HAP-1 (cell line): ENCODE data around the gene SMKR1.
"Not testable (repeated sequence)": the region's sequence is repeated elsewhere in the genome, so short reads cannot be mapped to it uniquely, and the experiment has no call there.

ENCODE experiments used
- DNase-seq, 2 experiments: peaks; one replicate each; pipeline ENCODE4 v3.0.0-alpha.2; 2016 to 2020; ENCODE audit warnings: low spot score in 2 of 2
- H3K27me3 ChIP-seq: fragments of 250-450 bp; sonication (Bioruptor Pico); 2 replicates; pipeline ENCODE4 v1.5.1; 2020; ENCODE audit warnings: low read depth, mild to moderate bottlenecking, moderate library complexity
- H3K36me3 ChIP-seq: fragments of 250-450 bp; sonication (Bioruptor Pico); replicated peaks from 2 replicates; pipeline ENCODE4 v1.5.1; 2020; ENCODE audit warnings: mild to moderate bottlenecking
- H3K4me1 ChIP-seq: fragments of 250-450 bp; sonication (Bioruptor Pico); 2 replicates; pipeline ENCODE4 v1.5.1; 2020; ENCODE audit warnings: mild to moderate bottlenecking
- H3K4me3 ChIP-seq: fragments of 250-450 bp; sonication (Bioruptor Pico); 2 replicates; pipeline ENCODE4 v1.5.1; 2020; ENCODE audit warnings: mild to moderate bottlenecking, moderate library complexity
- H3K9me3 ChIP-seq: fragments of 250-450 bp; sonication (Bioruptor Pico); 2 replicates; pipeline ENCODE4 v1.5.1; 2020; ENCODE audit warnings: mild to moderate bottlenecking, moderate library complexity
- in situ Hi-C: fragments of 300-500 bp; cut with MboI; formaldehyde crosslinking; loops from 3 replicates; pipeline ENCODE4 v1.14.3; 2020; ENCODE audit warnings: low sequenced_read_pairs, inconsistent platforms, mixed read lengths

The SMKR1 gene

GRCh38 chr7:129522088-129522970 lies 20.0 kb downstream of the SMKR1 start:
- in situ Hi-C loops = no loop called here
- no peaks in the 10 kb centered on the region for H3K27me3 ChIP-seq
- no peaks in the 10 kb centered on the region for H3K36me3 ChIP-seq
- H3K9me3 ChIP-seq = no peaks in the 10 kb centered on the region
- H3K4me3 ChIP-seq = no peak overlapping the region
- no peak for DNase-seq
- no peaks in the 10 kb centered on the region for H3K4me1 ChIP-seq

GRCh38 chr7:129522971-129523340 lies 20.6 kb downstream of the SMKR1 start:
- Histone ChIP-seq H3K4me1 (no peaks in the 10 kb centered on the region), H3K9me3 (no peaks in the 10 kb centered on the region), H3K36me3 (no peaks in the 10 kb centered on the region), H3K4me3 (no peak overlapping the region), H3K27me3 (no peaks in the 10 kb centered on the region)
- no peak for DNase-seq
- in situ Hi-C loops = no loop called here

- no peak overlapping the region for H3K4me3 ChIP-seq
- in situ Hi-C loops = no loop called here
- H3K4me1 ChIP-seq = no peaks in the 10 kb centered on the region
- H3K9me3 ChIP-seq = no peaks in the 10 kb centered on the region
- no peak for DNase-seq
- H3K27me3 ChIP-seq = no peaks in the 10 kb centered on the region
- no peaks in the 10 kb centered on the region for H3K36me3 ChIP-seq
These were observed 21.6 kb downstream of the SMKR1 start for GRCh38 chr7:129523924-129524323.

GRCh38 chr7:129524405-129524804 lies 22.1 kb downstream of the SMKR1 start:
- H3K4me1 ChIP-seq, DNase-seq, H3K9me3 ChIP-seq, H3K27me3 ChIP-seq, in situ Hi-C loops, H3K36me3 ChIP-seq, H3K4me3 ChIP-seq: not testable (repeated sequence)

- H3K27me3 ChIP-seq = no peaks in the 10 kb centered on the region
- H3K36me3 ChIP-seq = no peaks in the 10 kb centered on the region
- in situ Hi-C loops = no loop called here
- H3K4me3 ChIP-seq = no peak overlapping the region
- no peaks in the 10 kb centered on the region for H3K9me3 ChIP-seq
- H3K4me1 ChIP-seq = no peaks in the 10 kb centered on the region
- DNase-seq = no peak
These were observed 23.0 kb downstream of the SMKR1 start for GRCh38 chr7:129525225-129525862.

GRCh38 chr7:129529643-129530042 lies 27.3 kb downstream of the SMKR1 start:
- H3K36me3 ChIP-seq = no peaks in the 10 kb centered on the region
- in situ Hi-C loops = no loop called here
- H3K9me3 ChIP-seq = no peaks in the 10 kb centered on the region
- DNase-seq = no peak
- H3K27me3 ChIP-seq = no peaks in the 10 kb centered on the region
- no peaks in the 10 kb centered on the region for H3K4me1 ChIP-seq
- H3K4me3 ChIP-seq = no peak overlapping the region

GRCh38 chr7:129530795-129531391 lies 28.6 kb downstream of the SMKR1 start:
- Histone ChIP-seq H3K27me3 (no peaks in the 10 kb centered on the region), H3K4me1 (no peaks in the 10 kb centered on the region), H3K9me3 (no peaks in the 10 kb centered on the region), H3K4me3 (no peak overlapping the region), H3K36me3 (no peaks in the 10 kb centered on the region)
- no peak for DNase-seq
- in situ Hi-C loops = no loop called here

GRCh38 chr7:129531721-129532120 lies 29.4 kb downstream of the SMKR1 start:
- in situ Hi-C loops = no loop called here
- no peaks in the 10 kb centered on the region for H3K9me3 ChIP-seq
- H3K36me3 ChIP-seq = no peaks in the 10 kb centered on the region
- no peaks in the 10 kb centered on the region for H3K27me3 ChIP-seq
- H3K4me3 ChIP-seq = no peak overlapping the region
- no peak for DNase-seq
- H3K4me1 ChIP-seq = no peaks in the 10 kb centered on the region

- Histone ChIP-seq H3K36me3 (no peaks in the 10 kb centered on the region), H3K4me1 (no peaks in the 10 kb centered on the region), H3K9me3 (no peaks in the 10 kb centered on the region), H3K4me3 (no peak overlapping the region), H3K27me3 (no peaks in the 10 kb centered on the region)
- no peak for DNase-seq
- in situ Hi-C loops = no loop called here
These were observed 30.0 kb downstream of the SMKR1 start for GRCh38 chr7:129532375-129532774.

- H3K36me3 ChIP-seq, H3K4me3 ChIP-seq, H3K9me3 ChIP-seq, H3K27me3 ChIP-seq, DNase-seq, H3K4me1 ChIP-seq, in situ Hi-C loops: not testable (repeated sequence)
These were observed 32.4 kb downstream of the SMKR1 start for GRCh38 chr7:129534558-129535274.

GRCh38 chr7:129535896-129536295 lies 33.6 kb downstream of the SMKR1 start:
- H3K4me3 ChIP-seq = no peak overlapping the region
- in situ Hi-C loops = no loop called here
- H3K27me3 ChIP-seq = no peaks in the 10 kb centered on the region
- no peak for DNase-seq
- no peaks in the 10 kb centered on the region for H3K4me1 ChIP-seq
- no peaks in the 10 kb centered on the region for H3K36me3 ChIP-seq
- H3K9me3 ChIP-seq = no peaks in the 10 kb centered on the region

GRCh38 chr7:129536323-129536722 lies 34.0 kb downstream of the SMKR1 start:
- no peaks in the 10 kb centered on the region for H3K27me3 ChIP-seq
- no peaks in the 10 kb centered on the region for H3K36me3 ChIP-seq
- no peaks in the 10 kb centered on the region for H3K4me1 ChIP-seq
- H3K4me3 ChIP-seq = no peak overlapping the region
- in situ Hi-C loops = no loop called here
- no peak for DNase-seq
- H3K9me3 ChIP-seq = no peaks in the 10 kb centered on the region

GRCh38 chr7:129538790-129539189 lies 36.5 kb downstream of the SMKR1 start:
- in situ Hi-C loops = no loop called here
- H3K27me3 ChIP-seq = no peaks in the 10 kb centered on the region
- no peaks in the 10 kb centered on the region for H3K4me1 ChIP-seq
- DNase-seq = no peak
- H3K9me3 ChIP-seq = no peaks in the 10 kb centered on the region
- no peak overlapping the region for H3K4me3 ChIP-seq
- H3K36me3 ChIP-seq = no peaks in the 10 kb centered on the region

GRCh38 chr7:129540340-129540739 lies 38.0 kb downstream of the SMKR1 start:
- H3K9me3 ChIP-seq = no peaks in the 10 kb centered on the region
- in situ Hi-C loops = no loop called here
- no peaks in the 10 kb centered on the region for H3K36me3 ChIP-seq
- H3K4me3 ChIP-seq = no peak overlapping the region
- no peak for DNase-seq
- no peaks in the 10 kb centered on the region for H3K4me1 ChIP-seq
- H3K27me3 ChIP-seq = no peaks in the 10 kb centered on the region
